NCI-H2227 treated with DMSO at 0.1 percent for 48 hours (cell line): ENCODE measurements around the gene MAP3K2.

Source experiments
- DNase-seq: peaks from one replicate; lab custom pipeline; 2025; lab: John Stamatoyannopoulos, UW

The MAP3K2 gene

DNA sequence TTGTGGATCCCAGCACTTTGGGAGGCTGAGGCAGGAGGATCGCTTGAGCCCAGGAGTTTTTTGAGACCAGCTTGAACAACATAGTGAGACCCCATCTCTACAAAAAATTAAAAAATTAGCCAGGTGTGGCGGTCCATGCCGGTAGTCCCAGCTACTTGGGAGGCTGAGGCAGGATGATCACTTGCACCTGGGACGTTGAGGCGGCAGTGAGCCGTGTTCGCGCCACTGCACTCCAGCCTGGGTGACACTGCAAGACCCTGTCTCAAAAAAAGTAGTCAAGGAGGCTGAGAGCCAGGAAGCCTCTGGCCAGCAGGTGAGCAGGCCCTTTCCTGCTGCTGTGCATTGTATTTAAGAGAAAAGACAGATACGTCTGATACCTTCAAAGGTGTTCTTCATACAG is 19.3 kb upstream of the MAP3K2 start:
- DNase-seq: no peak

DNA sequence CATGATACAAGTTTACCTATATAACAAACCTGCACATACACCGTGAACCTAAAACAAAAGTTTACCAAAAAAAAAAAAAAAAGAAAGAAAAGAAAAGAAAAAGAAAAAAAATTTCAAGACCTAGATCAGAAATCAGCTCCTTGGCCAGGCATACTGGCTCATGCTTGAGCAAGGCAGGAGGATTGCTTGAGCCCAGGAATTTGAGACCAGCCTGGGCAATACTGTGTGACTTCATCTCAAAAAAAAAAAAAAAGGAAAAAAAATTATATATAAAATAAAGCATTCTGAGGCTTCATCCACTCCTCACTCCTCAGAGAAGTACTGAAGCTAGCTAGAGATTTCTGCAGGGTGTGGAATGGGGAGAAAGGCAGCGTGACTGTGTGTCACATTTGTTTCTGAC is 18.7 kb upstream of the MAP3K2 start:
- DNase-seq: no peak

DNA sequence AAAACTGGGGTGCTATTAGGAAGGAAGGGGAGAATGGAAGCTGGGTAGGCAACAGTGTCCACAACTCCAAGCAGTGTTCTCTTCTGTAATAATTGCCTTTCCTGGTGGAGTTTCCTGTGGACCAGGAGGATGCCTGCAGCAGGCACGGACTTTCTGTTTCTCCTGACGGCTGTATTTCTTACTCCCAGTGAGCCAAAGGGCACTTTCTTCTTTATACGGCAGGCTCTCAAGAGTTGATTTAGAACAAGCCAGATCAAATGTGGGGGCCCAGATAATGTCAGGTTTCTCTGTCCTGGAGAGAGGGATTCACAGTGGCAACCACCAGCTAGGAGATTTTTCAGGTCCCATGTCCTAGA is 17.5 kb upstream of the MAP3K2 start:
- DNase-seq: no peak

DNA sequence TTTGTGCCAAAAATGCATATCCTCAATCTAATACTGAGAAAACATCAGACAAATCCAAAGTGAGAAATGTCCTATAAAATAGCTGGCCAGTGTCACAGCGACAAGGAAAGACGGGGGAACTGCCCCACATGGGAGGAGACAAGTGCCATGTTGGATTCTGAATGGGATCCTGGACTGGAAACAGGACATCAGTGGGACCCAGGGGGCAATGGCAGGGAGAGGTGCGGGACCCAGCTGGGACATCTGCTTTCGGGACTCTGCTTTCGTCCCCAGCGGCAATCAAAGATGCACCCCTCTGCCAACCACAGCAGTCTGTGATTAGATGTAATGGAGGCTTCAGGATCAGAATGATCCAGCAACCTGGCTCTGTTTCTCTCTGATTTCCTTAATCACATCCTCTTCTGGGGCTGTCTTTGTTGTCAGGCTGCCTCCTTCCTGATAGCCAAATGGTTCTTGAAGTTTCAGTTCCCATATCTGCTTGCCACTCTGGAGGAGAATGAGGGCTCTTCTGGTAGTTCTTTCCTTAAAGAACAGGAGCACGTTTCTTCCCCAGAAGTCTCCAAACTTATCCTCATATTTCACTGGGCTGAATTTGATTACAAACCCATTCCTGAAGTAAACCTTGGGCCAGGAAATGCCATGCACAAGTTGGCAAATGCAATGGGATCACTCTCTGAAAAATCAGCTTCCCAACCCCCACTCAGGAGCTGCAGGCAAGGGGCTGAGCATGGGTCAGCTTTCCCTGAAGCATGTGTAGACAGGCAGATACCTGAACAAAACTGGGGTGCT is 16.9 kb upstream of the MAP3K2 start:
- DNase-seq: no peak

DNA sequence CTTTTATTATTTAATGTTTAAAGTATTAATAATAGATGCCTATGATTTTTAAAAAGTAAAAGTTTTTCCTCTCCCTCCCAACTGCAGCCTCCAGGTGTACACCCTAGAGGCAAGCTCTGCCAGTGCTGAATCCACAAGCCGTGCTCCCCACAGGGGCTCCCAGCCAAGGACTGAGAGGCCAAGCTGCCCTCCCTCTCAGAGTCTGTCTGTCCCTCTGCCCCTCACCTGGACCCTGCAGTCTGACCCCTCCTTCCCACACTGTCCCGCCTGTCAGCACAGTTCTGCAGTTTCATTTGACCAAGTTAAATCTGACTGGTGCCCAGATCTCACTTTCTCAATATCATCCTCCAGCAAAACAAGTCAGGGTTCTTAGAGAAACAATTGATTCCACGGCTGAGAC is 15.7 kb upstream of the MAP3K2 start:
- no peak for DNase-seq

DNA sequence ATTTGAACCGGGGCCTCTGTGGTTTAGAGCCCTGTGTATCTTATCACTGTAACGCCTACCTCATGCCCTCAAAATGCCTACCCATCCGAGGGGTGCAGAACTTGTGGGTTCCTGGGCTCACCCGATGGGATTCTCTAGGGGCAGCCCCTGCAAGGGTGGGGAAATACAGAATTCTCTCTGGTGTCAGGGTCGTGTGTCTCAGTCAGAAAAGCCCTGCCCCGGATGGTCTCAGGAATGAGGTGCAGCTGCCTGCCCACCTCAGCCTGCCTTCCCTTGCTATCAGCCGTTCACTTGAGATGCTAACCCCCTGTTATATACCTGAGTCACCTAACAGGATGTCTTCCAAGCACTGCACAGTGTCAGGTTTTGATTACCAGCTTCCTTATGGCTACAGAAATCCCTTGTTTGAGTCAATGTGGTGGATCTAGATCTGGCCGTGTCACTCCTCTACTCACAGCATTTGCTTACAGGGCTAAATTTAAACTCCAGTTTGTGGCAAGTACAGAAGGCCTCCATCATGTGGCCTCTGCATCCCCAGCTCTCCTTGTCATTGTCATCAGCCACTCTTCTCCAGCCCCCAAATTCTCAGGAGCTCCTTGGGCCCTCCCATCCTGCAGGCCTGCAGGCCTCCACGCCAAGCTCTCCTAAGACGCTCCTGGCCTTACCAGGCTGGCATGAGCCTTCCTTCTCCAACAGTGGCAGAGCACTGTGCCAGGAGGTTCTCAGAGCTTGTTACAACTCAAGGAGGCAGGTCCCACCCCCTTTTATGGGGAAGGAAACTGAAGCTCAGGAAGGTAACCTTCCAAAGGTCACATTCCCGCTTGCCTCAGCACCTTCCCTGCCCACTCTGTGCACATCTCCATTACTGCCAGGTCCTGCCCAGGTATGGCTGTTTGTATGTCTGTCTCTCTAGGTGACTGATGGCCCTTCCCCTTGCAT is 14.3 kb upstream of the MAP3K2 start:
- DNase-seq: no peak

DNA sequence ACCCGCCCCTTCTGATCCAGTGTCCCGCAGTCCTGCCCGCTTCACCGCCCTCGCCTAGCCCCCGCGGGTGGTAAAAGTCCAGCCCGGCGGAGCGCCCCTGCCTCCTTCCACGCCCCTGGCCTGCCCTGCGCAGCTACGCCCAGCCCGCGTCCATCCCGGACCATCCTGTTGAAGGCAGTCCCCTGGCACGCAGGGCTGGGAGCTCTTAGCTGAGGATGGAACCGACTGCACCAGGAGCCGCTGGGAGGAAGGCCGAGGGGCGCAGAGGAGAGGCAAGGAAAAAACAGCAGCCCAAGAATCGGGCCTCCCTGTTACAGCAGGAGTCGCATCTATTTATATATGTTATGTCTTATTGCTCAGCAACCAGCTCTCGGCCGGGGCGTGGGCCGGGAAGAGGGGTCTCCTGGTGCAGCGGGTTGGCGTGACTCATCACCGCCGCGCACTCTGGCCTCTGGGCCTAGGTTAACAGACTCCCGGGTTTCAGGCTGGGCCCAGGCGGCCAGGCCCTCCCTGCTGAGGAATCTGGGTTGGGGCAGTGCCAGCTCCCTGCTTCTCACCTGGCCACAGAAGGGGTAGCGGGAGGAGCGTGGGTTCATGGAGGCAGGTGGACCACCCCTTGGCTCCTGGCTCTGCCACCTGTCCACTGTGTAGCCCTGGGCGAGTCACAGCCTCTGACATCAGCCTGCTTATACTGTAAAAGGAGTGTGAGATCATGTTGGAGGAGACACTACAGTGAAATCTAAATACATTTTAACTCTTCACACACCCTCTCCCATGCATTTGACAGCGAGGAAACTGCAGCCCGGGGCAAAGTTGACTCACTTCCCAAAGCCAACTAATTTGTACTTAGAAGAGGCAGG is 13.4 kb upstream of the MAP3K2 start:
- no peak for DNase-seq

DNA sequence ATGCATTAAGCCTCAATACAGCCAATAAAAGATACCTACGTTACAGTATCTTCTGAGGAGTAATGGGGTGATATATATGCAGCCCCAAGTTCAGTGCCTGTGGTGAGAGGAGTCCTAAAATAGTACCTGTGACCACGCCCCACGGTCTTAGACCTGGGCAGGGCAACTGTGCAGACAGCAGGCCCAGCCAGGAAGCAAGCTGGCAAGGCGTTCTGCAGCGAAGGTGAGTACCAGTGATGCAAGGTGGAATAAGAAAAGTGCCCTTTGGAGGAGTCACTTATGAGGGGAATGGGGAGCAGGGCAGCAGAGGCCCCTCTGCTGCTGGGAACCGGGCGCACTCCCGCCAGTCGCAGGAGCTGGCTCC is 12.7 kb upstream of the MAP3K2 start:
- DNase-seq: no peak

DNA sequence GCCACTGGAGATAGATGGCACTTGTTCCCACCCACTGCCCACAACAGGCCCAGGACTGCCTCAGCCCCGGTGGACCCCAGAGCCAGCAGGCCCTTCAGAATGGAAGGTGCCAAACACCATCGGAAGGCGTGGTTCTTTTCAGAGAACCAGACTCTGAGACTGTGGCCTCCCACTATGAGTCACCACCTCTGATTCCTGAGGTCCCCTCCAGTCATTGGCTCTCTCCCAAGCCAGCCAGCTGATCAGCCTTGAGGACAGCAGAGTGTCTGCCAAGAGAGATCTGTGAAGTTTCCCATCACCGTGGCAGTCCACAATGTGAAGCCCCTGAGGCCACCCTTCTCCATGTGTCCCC is 10.4 kb upstream of the MAP3K2 start:
- no peak for DNase-seq

DNA sequence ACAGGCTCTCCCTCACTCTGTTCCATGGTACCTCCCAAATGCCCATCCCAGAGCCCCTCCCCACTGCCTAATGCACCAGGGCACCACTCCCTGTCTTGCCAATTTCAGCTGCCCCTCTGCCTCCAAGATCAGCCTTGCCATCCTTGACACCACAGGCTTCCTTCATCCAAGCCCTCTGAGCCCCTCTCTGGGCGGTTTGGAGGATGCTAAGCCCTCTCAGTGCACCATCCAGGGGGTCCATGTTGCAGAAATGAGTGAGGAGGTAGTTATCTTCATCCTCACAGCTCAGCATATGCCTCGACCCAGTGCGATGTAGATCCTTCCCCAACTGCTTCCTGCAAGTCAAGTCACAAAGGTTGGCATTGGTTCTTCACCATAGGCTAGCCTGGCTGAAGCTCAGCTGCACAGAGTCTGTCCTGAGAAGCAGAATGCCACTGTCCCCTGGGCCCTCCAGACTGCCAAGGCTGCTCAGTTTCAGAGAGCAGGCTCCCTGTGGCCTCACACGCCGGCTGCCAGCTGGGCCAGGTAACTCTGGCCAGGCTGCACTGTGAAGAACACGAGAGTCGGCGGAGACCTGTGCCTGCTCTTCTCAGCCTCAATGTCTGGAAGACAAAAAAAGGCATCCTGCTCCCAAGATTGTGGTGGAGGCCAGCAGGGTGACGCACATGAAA is 9.9 kb upstream of the MAP3K2 start:
- DNase-seq: no peak

DNA sequence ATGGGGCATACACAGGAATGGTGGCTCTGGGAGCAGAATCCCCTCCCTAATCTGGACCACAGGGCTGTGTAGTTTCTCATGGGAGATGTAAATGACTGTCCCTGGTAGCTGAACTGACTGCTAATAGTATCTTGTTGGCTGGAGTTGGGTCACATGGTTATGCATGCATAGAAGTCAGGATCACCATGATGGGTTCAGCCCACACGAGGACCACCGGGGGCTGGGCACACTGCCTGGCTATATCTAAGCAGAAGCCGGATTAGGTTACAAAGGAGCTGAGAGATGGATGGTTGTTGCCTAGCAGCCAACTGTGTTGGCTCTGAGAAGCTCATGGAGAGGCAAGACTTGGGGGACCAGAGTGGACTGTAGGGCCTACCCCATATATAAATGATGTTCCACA is 6.7 kb upstream of the MAP3K2 start:
- no peak for DNase-seq

DNA sequence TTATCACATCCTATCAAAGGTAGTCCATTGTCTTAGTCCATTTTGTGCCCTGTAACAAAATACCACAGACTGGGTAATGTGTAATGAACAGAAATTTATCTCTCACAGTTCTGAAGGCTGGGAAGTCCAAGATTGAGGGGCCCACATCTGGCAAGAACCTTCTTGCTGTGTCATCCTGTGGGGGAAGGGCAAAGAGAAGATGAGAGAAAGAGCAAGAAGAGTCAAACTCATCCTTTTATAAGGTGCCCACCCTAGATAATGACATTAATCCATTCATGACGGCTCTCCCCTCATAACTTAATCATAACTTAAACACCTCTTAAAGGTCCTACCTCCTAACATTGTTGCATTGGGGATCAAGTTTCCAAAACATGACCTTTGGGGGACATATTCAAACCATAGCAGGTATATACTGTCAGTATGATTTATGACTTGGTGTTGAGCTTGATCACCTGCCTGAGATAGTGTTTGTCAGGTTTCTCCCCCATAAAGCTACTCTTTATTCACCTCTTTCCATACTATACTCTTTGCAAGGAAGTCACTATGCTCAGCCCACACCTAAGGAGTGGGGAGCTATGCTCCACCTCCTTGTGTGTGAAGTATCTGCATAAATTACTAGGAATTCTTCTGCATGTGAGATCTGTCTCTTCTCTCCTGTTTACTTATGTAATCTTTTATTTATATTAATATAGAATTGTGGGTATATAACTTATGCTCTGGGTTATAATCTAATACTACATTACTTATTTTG is 5.2 kb upstream of the MAP3K2 start:
- no peak for DNase-seq

DNA sequence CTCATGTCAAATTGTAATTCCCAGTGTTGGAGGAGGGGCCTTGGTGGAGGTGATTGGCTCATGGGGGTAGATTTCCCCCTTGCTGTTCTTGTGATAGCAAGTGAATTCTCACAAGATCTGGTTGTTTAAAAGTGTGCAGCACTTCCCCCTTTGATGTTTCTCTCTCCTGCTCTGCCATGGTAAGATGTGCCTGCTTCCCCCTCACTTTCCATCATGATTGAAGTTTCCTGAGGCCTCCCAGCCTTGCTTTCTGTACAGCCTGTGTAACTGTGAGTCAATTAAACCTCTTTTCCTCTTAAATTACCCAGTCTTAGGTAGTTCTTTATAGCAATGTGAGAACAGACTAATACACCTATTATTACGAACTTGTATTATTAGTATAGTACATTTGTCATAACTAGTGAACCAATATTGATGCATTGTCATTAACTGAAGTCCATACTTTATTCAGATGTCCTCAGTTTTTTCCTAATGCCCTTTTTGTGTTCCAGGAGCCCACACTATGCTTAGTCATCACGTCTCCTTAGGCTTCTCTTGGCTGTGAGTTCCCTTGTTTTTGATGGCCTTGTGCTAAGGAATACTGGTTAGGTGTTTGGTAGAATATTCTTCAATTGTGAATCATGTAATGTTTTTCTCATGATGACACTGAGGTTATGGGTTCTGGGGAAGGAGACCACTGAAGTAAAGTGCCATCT is 4.5 kb upstream of the MAP3K2 start:
- DNase-seq: no peak

DNA sequence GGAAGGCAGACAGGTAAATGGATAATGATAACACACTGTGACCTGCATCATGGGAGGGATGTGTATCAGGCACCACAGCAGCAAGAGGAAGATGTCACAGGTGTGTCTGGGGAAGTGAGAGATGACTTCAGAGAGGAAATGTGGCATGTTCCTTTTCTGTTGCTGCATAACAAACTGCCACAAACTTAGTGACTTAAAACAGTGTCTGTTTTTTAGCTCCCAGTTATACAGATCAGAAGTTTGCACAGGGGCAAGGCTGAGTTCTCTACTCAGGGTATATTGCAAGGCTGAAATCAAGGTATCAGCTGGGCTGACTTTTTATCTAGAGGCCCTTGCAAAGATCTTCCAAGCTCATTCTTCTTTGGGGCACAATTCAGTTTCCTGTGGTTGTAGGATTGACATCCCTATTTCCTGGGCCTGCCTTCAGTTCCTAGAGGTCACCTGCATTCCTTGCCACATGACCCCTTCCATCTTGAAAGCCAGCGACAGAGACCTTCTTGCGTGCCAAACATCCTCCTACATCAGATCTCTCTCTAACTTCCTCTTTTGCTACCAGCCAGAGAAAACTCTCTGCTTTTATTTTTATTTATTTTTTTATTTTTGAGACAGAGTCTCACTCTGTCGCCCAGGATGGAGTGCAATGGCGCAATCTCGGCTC is 2.1 kb upstream of the MAP3K2 start:
- no peak for DNase-seq

DNA sequence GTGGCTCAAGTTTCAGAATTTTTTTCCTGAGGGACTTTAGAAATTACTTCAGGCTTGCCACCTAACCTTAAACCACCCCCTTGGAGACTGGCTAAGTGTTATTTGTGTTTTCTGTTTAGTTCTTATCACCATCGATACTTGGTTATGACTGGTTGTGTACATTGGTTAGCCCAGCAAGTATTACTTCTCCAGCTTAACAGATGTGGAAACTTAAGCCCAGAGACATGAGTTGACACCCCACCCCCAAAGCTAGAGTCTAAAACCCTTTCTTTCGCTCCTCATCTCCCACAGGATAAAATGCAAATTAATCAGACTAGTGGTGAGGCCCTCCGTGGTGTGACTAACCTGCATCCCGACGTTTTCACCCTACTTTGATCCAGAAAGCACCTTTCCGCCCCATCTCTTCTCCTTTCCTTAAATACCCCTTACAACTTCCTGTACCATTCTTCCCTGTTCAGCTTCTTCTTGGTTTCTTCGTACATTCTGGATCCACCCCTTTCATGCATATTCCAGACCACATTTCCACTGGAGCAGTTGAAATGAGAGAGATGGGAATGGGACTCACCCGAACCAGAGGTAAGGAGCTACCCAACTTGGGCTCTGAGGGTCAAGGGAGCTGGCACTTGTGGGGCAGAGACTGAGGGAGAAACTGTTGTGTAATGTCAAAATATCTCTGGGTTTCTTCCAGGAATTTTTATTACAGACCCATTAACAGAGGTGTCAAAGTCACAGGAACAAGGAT is 819 bp upstream of the MAP3K2 start:
- no peak for DNase-seq

DNA sequence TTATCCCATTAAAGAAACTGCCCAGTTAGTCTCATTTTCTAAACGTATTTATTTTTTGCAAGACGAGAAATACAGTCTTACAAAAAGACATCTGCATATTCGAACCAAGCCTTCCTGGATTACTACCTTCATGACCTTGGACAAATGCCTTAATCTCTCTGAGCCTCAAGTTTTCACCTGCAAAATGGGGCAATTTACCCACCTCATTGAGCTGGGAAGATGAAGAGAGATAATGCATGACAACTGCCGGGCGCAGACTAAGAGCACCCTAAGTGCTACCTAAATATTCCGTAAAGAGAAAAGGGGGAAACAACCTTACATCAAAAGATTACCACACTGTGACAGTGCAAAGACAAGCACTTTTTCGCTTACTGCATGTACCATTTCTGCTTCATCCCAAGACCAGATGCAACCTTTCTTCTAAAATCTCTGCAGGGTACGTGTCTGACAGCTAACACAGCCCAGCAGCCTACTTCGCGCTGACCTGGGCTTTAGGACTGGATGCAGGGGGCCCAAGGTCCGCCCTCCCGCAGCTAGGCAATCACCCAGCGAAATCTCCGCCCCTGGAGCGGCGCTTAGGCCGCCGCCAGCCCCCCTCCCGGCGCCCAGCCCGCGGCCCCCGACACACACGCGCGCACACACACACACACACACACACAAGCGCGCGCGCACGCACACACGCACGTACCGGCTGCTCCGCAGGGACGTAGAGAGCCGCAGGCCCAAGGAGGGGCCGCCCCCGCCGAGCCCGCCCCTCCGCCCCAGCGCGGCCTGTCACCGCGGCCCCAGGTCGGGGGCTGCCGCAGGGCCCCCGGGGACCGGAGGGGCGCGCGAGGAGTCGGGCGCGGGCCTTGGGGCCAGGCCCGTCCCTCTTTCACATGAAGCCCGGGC is 766 bp downstream of the MAP3K2 start:
- peak; percentile 90 for DNase-seq

DNA sequence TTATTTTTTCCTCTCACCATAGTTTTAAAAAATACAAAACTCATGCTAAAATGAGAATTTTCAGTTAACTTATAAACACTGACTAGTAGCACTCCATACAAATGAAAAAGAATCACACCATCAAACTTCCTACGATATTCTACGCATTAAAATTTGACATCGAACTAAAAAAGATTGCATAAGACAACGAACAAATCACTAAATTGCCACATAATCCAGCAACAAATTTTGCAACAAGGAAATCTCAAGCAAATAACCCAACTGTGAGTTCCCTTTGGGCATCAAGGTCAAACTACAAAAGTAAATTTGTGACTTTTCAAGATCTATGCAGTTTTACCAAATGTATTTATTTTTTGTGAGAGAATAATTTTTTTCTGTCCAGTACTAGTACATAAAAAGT is 1.5 kb downstream of the MAP3K2 start:
- DNase-seq: no peak

DNA sequence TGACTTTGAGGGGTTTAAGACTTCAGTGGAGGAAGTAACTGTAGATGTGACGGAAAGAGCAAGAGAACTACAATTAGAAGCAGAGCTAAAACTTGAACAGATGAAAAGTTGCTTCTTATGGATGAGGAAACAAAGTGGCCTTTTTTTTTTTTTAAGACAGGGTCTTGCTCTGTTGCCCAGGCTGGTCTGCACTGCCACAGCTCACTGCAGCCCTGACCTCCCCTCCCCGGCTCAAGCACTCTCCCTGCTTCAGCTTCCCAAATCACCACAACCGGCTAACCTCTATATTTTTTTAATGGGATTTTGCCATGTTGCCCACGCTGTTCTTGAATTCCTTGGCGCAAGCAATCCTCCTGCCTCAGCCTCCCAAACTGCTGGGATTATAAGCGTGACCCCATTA is 3.2 kb downstream of the MAP3K2 start:
- DNase-seq: no peak
